ENCODE data around the gene CCDC137. TPM values are rescaled to one million over a fixed set of nuclear protein-coding genes. Genes with fewer than 3 reads are reported as not detected.
A peak's percentile ranks its signal among the peaks of the same experiment; 100 is the strongest.

CCDC137 gene
- total RNA-seq, 4 donors from 2014 or later: 6.7 to 17.1 (median 11.2) TPM

DNA sequence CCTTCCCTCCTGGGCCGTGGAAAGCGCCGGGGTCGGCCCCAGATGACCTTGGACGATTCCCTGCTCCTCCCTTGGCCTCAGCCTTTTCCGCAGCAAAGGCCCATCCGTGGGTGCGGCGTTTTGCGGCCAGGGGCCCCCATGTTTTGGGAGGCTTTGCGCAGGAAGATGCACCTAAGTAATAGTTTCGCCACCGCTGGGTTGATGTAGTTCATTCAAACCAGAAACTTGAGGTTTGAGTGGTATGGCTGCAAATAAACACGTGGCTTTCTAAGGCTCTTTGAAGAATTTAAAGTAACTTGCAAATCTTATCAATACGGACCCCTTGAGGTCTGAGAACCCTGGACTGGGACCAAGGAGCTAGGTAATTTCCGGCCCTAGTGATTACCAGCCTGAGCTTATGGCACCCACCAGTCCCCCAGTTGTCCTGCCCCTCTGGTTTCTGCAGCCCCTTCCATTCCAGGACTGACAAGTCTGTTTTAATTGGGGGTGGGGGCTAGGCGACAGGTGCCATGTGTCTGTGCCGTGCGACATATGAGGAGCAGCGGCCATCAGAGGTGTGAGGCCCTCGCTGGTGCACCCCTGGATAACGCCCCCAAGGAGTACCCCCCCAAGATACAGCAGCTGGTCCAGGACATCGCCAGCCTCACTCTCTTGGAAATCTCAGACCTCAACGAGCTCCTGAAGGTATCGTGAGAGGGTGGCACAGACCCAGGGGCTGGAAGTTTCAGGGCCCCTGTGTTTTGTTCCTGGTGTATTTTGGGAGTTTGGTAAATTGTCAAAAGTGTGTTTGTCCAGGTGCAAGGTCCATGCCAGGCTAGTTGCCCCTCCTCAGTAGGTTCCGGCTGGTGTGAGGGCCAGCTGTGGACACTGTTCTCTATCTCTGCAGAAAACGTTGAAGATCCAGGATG is 37.5 kb downstream of the CCDC137 start:
- no peak for DNase-seq
- H3K27ac ChIP-seq: peak overlapping the region; percentile 95 to 99 (median 98)
- intact Hi-C loops (cut with DNase I; ENCODE audit: low total_unique reads): no loop called here
- H3K27me3 ChIP-seq: no peaks in the 10 kb centered on the region
- H3K9me3 ChIP-seq: no peaks in the 10 kb centered on the region
- peak overlapping the region; percentile 93 to 96 (median 94) for H3K4me3 ChIP-seq
- peak; percentile 9 to 26 for ATAC-seq
- H3K4me1 ChIP-seq: peaks cover 26 to 32% of the 10 kb centered on the region in 2 donors
- in situ Hi-C loops (cut with MboI; ENCODE audit: low sequenced_read_pairs in 4 of 4): no loop called here
- H3K36me3 ChIP-seq: peaks cover 0 to 49% of the 10 kb centered on the region in 2 donors
- TF ChIP-seq, protein P1, sequence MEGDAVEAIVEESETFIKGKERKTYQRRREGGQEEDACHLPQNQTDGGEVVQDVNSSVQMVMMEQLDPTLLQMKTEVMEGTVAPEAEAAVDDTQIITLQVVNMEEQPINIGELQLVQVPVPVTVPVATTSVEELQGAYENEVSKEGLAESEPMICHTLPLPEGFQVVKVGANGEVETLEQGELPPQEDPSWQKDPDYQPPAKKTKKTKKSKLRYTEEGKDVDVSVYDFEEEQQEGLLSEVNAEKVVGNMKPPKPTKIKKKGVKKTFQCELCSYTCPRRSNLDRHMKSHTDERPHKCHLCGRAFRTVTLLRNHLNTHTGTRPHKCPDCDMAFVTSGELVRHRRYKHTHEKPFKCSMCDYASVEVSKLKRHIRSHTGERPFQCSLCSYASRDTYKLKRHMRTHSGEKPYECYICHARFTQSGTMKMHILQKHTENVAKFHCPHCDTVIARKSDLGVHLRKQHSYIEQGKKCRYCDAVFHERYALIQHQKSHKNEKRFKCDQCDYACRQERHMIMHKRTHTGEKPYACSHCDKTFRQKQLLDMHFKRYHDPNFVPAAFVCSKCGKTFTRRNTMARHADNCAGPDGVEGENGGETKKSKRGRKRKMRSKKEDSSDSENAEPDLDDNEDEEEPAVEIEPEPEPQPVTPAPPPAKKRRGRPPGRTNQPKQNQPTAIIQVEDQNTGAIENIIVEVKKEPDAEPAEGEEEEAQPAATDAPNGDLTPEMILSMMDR (IDR thresholded peaks at IDR 0.05 in 4 of 5, conservative IDR thresholded peaks at IDR 0.05 in 1 of 5): no peak
- TF ChIP-seq POLR2A (IDR thresholded peaks at IDR 0.05): no peak

DNA sequence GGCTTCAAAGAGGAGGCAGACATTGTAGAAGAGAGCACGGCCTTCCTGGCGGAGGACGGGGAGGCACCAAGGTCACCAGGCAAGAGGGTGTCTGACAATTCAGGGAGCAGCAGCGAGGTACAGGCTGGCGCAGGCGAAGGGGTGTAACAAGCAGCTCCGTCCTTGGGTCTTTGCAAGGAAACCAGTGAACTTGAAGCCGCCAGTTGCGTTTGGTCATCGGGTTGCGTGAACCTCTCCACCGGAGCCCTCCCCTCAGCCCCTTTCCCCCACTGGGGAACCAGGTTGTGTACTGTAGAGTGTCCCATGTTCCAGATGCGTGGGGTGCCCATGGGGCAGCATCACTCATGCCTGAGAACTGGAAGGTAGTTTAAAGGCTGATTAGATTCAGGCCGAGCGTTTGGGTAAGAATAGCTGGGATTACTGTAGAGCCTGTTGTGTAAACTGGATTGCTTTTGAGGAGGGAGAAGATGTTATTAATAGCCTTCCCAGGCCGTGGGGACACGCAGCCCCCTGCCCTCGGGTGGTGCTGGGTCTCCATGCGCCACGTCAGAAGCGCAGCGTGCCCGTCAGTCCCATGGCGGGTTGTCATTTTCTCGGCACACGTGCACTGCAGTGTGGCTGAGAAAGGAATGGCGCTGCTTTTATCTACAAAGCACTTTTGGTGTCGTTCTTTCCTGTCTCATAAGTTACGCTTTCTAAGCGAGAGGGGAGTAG is 39.1 kb downstream of the CCDC137 start:
- H3K4me3 ChIP-seq: no peak overlapping the region
- in situ Hi-C loops (cut with MboI; ENCODE audit: low sequenced_read_pairs in 4 of 4): no loop called here
- TF ChIP-seq POLR2A (IDR thresholded peaks at IDR 0.05): no peak
- intact Hi-C loops (cut with DNase I; ENCODE audit: low total_unique reads): no loop called here
- H3K27me3 ChIP-seq: no peaks in the 10 kb centered on the region
- H3K27ac ChIP-seq: no peak overlapping the region
- H3K36me3 ChIP-seq: peaks cover 0 to 36% of the 10 kb centered on the region in 2 donors
- H3K4me1 ChIP-seq: peaks cover 32 to 41% of the 10 kb centered on the region in 2 donors
- H3K9me3 ChIP-seq: no peaks in the 10 kb centered on the region
- DNase-seq (no peak), ATAC-seq (no peak)

DNA sequence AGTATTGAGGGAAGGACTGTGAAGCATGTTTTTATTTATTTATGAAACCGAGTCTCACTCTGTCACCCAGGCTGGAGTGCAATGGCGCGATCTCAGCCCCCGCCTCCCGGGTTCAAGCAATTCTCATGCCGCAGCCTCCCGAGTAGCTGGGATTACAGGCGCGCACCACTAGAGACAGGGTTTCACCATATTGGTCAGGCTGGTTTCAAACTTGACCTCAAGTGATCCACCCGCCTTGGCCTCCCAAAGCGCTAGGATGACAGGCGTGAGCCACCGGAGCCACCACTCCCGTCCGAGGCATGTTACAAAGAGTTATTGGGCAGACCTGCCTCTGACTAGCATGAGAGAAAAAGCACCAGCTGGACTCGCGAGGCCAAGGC is 39.7 kb downstream of the CCDC137 start:
- Histone ChIP-seq H3K4me3 (no peak overlapping the region), H3K27me3 (no peaks in the 10 kb centered on the region), H3K27ac (no peak overlapping the region), H3K9me3 (no peaks in the 10 kb centered on the region), H3K4me1 (peaks cover 33 to 43% of the 10 kb centered on the region in 2 donors), H3K36me3 (peaks cover 0 to 31% of the 10 kb centered on the region in 2 donors)
- no peak for TF ChIP-seq POLR2A (IDR thresholded peaks at IDR 0.05)
- TF ChIP-seq, protein P1 (IDR thresholded peaks at IDR 0.05 in 4 of 5, conservative IDR thresholded peaks at IDR 0.05 in 1 of 5): no peak
- in situ Hi-C loops (cut with MboI; ENCODE audit: low sequenced_read_pairs in 4 of 4): no loop called here
- ATAC-seq (no peak), DNase-seq (no peak)
- intact Hi-C loops (cut with DNase I; ENCODE audit: low total_unique reads): no loop called here

DNA sequence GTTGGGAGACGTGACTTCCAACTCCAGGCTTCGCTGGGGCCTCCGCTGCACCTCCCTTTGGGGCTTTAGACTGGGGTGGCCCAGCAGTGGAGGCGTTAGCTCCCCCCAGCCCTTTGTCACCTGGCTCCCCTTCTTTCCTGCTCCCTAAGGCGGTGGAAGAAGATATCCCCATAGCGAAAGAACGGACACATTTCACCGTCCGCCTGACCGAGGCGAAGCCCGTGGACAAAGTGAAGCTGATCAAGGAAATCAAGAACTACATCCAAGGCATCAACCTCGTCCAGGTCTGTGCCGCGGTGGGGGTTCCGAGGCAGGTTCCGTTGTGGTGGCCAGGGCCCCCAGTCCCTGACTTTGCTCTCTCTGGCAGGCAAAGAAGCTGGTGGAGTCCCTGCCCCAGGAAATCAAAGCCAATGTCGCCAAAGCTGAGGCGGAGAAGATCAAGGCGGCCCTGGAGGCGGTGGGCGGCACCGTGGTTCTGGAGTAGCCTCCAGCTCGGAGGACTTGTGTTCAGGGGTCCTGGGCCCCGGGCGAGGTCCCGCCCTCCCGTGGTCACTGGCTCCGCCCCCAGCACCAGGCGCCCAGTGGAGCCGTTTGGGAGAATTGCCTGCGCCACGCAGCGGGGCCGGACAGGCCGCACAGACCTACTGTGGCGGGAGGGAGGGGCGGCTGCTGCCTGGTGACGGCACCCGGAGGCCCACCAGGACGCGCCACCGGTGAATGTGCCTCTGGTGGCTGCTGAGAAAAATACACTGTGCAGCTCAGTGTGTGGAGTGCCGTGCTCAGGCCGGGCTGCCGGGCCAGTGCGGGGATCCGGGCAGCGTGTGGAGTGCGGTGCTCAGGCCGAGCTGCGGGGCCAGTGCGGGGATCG is 40.5 kb downstream of the CCDC137 start:
- DNase-seq: no peak
- in situ Hi-C loops (cut with MboI; ENCODE audit: low sequenced_read_pairs in 4 of 4): no loop called here
- TF ChIP-seq POLR2A (IDR thresholded peaks at IDR 0.05): no peak
- TF ChIP-seq, protein P1 (IDR thresholded peaks at IDR 0.05 in 4 of 5, conservative IDR thresholded peaks at IDR 0.05 in 1 of 5): no peak

More for the DNA sequence above, 40.5 kb downstream of the CCDC137 start:
- Histone ChIP-seq H3K9me3 (no peaks in the 10 kb centered on the region), H3K27me3 (no peaks in the 10 kb centered on the region), H3K27ac (no peak overlapping the region), H3K36me3 (peaks cover 0 to 29% of the 10 kb centered on the region in 2 donors), H3K4me1 (peaks cover 30 to 38% of the 10 kb centered on the region in 2 donors), H3K4me3 (no peak overlapping the region)
- no peak for ATAC-seq
- intact Hi-C loops (cut with DNase I; ENCODE audit: low total_unique reads): no loop called here
